ENCODE results near the gene TNFAIP8. TPM values are rescaled to one million over a fixed set of nuclear protein-coding genes. Genes with fewer than 3 reads are reported as not detected.

Gene TNFAIP8
- total RNA-seq, 1 experiment from 2014 or later = 7.3 TPM

DNA sequence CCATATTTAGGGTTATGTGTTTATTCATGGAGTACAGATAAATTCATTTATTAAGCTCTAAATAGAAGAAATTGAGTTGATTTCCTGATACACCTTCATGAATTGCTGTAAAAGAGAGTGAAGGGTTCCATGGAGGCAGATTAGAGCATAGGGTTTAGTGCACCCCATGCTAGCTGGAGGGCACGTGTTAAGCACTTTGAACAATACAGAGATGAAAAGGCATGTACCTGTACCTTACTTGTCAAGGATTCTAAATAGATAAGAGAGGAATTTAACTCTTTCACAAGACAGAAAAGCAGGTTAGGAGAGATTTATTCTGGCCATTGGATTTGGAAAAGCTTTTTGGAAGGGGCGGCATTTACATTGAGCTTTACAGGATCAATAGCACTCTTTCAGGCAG is 23.3 kb downstream of the TNFAIP8 start:
- no peak overlapping the region for H3K18ac ChIP-seq (ENCODE audit: insufficient read length, low read depth, low read length)

More for the DNA sequence above, 23.3 kb downstream of the TNFAIP8 start:
- DNase-seq = no peak
- TF ChIP-seq, protein P1, sequence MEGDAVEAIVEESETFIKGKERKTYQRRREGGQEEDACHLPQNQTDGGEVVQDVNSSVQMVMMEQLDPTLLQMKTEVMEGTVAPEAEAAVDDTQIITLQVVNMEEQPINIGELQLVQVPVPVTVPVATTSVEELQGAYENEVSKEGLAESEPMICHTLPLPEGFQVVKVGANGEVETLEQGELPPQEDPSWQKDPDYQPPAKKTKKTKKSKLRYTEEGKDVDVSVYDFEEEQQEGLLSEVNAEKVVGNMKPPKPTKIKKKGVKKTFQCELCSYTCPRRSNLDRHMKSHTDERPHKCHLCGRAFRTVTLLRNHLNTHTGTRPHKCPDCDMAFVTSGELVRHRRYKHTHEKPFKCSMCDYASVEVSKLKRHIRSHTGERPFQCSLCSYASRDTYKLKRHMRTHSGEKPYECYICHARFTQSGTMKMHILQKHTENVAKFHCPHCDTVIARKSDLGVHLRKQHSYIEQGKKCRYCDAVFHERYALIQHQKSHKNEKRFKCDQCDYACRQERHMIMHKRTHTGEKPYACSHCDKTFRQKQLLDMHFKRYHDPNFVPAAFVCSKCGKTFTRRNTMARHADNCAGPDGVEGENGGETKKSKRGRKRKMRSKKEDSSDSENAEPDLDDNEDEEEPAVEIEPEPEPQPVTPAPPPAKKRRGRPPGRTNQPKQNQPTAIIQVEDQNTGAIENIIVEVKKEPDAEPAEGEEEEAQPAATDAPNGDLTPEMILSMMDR (conservative IDR thresholded peaks at IDR 0.05) = no peak
- Mint-ChIP-seq H3K4me3 (no peak overlapping the region), H3K4me1 (peaks cover 14 to 23% of the 10 kb centered on the region in 2 experiments), H3K27ac (no peak overlapping the region), H3K9me3 (no peaks in the 10 kb centered on the region), H3K27me3 (ENCODE audit: low read depth) (no peaks in the 10 kb centered on the region), H3K36me3 (ENCODE audit: insufficient read depth in 1 of 3, low read depth in 3 of 3) (no peaks in the 10 kb centered on the region)
- H2BK12ac ChIP-seq (ENCODE audit: insufficient read length, low read depth, low read length) = no peak overlapping the region
- no CpG with 5 or more reads among the region's 2 CpGs for WGBS (ENCODE audit: extremely low coverage, insufficient read length, low lambda C conversion rate)
- H2BK20ac ChIP-seq (ENCODE audit: low read depth, low read length, poor library complexity, severe bottlenecking) = no peak overlapping the region
- H3K9me3 ChIP-seq (ENCODE audit: control insufficient read depth, low read depth, low read length) = no peaks in the 10 kb centered on the region
- H3K23ac ChIP-seq (ENCODE audit: insufficient read length, low read depth, low read length) = no peak overlapping the region
- peaks cover 3% of the 10 kb centered on the region; the same call in 1 of the 2 replicates for H3K4me1 ChIP-seq (ENCODE audit: insufficient read depth, low read length)
- H3K27ac ChIP-seq (ENCODE audit: insufficient read length, low read depth, low read length) = no peak overlapping the region
- no peaks in the 10 kb centered on the region for H3K23me2 ChIP-seq (ENCODE audit: insufficient read length, low read depth, low read length, poor library complexity, severe bottlenecking)
- H3K79me1 ChIP-seq (ENCODE audit: insufficient read depth, low read depth, low read length, poor library complexity, severe bottlenecking) = peaks cover 2% of the 10 kb centered on the region
- no peaks in the 10 kb centered on the region for H4K20me1 ChIP-seq (ENCODE audit: control insufficient read depth, insufficient read depth, insufficient read length)
- H2AFZ ChIP-seq (ENCODE audit: low read length) = no peak overlapping the region
- H3T11ph ChIP-seq (ENCODE audit: low read length) = no peak overlapping the region
- no peak overlapping the region for H4K5ac ChIP-seq (ENCODE audit: insufficient read length, low read depth, low read length)
- H3K9ac ChIP-seq (ENCODE audit: extremely low read depth, insufficient read length, low read length) = no peak overlapping the region
- H3K4ac ChIP-seq (ENCODE audit: low read depth, low read length) = no peak overlapping the region
- H2AK5ac ChIP-seq (ENCODE audit: insufficient read length, low read length) = no peak overlapping the region
- no peak overlapping the region for H3K56ac ChIP-seq (ENCODE audit: insufficient read length, low read depth, low read length)
- H3K79me2 ChIP-seq (ENCODE audit: insufficient read depth, low read length) = no peaks in the 10 kb centered on the region
- no peak overlapping the region for H2BK5ac ChIP-seq (ENCODE audit: insufficient read length, low read length)
- H2BK120ac ChIP-seq (ENCODE audit: low read depth, low read length, poor library complexity, severe bottlenecking) = no peak overlapping the region
- H3K14ac ChIP-seq (ENCODE audit: insufficient read depth, low read length) = no peak overlapping the region
- H3K27me3 ChIP-seq (ENCODE audit: insufficient read depth, low read length) = no peaks in the 10 kb centered on the region
- no peak overlapping the region for H2BK15ac ChIP-seq (ENCODE audit: low read depth, low read length)
- no peak overlapping the region for H4K91ac ChIP-seq (ENCODE audit: insufficient read length, low read depth, low read length)
- no peak overlapping the region for H3K4me2 ChIP-seq (ENCODE audit: insufficient read depth, insufficient read length, low read length)
- no peak overlapping the region for H4K8ac ChIP-seq (replicated peaks; ENCODE audit: insufficient read length, low read depth, low read length)

Measured in H9 (cell line).